Type B pancreatic cell (in vitro differentiated cells): ENCODE data around the gene HOXB1. TPM values are rescaled to one million over a fixed set of nuclear protein-coding genes. Genes with fewer than 3 reads are reported as not detected.
"Not testable (repeated sequence)": the region's sequence is repeated elsewhere in the genome, so short reads cannot be mapped to it uniquely, and the experiment has no call there.

Experiments
- DNase-seq: peaks from one replicate; pipeline ENCODE4 v3.0.0; 2021; ENCODE audit warnings: mixed read lengths; ENCODE audit not compliant: unreplicated experiment; ENCODE audit errors: extremely low spot score
- H3K27ac Mint-ChIP-seq: 2 replicates; pipeline ENCODE4 v1.8.0; 2021; ENCODE audit warnings: mild to moderate bottlenecking, mixed read lengths
- H3K27me3 Mint-ChIP-seq: 2 replicates; pipeline ENCODE4 v1.8.0; 2021; ENCODE audit warnings: mixed read lengths
- H3K36me3 Mint-ChIP-seq: 2 replicates; pipeline ENCODE4 v1.8.0; 2021; ENCODE audit warnings: mixed read lengths
- H3K4me1 Mint-ChIP-seq: one replicate; pipeline ENCODE4 v1.8.0; 2021; ENCODE audit warnings: mixed read lengths; ENCODE audit not compliant: unreplicated experiment
- H3K4me3 Mint-ChIP-seq: 2 replicates; pipeline ENCODE4 v1.8.0; 2021; ENCODE audit warnings: mild to moderate bottlenecking, mixed read lengths
- H3K9me3 Mint-ChIP-seq: 2 replicates; pipeline ENCODE4 v1.8.0; 2021; ENCODE audit warnings: mixed read lengths
- CTCF ChIP-seq: fragments of 200-600 bp; sonication (generic); conservative IDR thresholded peaks from 2 replicates; pipeline ENCODE4 v1.5.0; 2021; ENCODE audit warnings: antibody characterized with exemption, mild to moderate bottlenecking
- total RNA-seq: library from RNA; stranded (reverse); gene quantifications from 2 replicates; pipeline ENCODE4 v1.2.1, GENCODE V29; 2021; ENCODE audit warnings: low replicate concordance

HOXB1 gene
- total RNA-seq, 1 donor from 2014 or later: 0.29 TPM

GRCh38 chr17:48513097-48513496 lies 17.7 kb downstream of the HOXB1 start:
- peaks cover 23% of the 10 kb centered on the region for H3K4me1 Mint-ChIP-seq

GRCh38 chr17:48510761-48511604 lies 19.8 kb downstream of the HOXB1 start:
- DNase-seq: no peak
- peaks cover 4% of the 10 kb centered on the region for H3K9me3 Mint-ChIP-seq
- no peak overlapping the region for H3K4me3 Mint-ChIP-seq
- peaks cover 26% of the 10 kb centered on the region for H3K4me1 Mint-ChIP-seq
- no peak overlapping the region for H3K27ac Mint-ChIP-seq
- no peaks in the 10 kb centered on the region for H3K36me3 Mint-ChIP-seq
- peaks cover 22% of the 10 kb centered on the region for H3K27me3 Mint-ChIP-seq
- no peak for TF ChIP-seq CTCF

More at GRCh38 chr17:48513097-48513496, 17.7 kb downstream of the HOXB1 start:
- no peak for DNase-seq
- no peak for TF ChIP-seq CTCF
- Mint-ChIP-seq H3K9me3 (peaks cover 4% of the 10 kb centered on the region), H3K27me3 (peaks cover 34% of the 10 kb centered on the region), H3K36me3 (no peaks in the 10 kb centered on the region), H3K4me3 (peak overlapping the region; percentile 43), H3K27ac (peak overlapping the region; percentile 35)

GRCh38 chr17:48510381-48510760 lies 20.4 kb downstream of the HOXB1 start:
- no peaks in the 10 kb centered on the region for H3K36me3 Mint-ChIP-seq

GRCh38 chr17:48509708-48510107 lies 21.1 kb downstream of the HOXB1 start:
- H3K4me1 Mint-ChIP-seq: peaks cover 28% of the 10 kb centered on the region
- H3K9me3 Mint-ChIP-seq: not testable (repeated sequence)

More at GRCh38 chr17:48510381-48510760, 20.4 kb downstream of the HOXB1 start:
- no peak overlapping the region for H3K4me3 Mint-ChIP-seq
- no peak overlapping the region for H3K27ac Mint-ChIP-seq
- peaks cover 4% of the 10 kb centered on the region for H3K9me3 Mint-ChIP-seq
- H3K4me1 Mint-ChIP-seq: peaks cover 30% of the 10 kb centered on the region
- H3K27me3 Mint-ChIP-seq: peaks cover 22% of the 10 kb centered on the region
- no peak for DNase-seq
- no peak for TF ChIP-seq CTCF

GRCh38 chr17:48506246-48506645 lies 24.6 kb downstream of the HOXB1 start:
- Mint-ChIP-seq H3K27me3 (peaks cover 17% of the 10 kb centered on the region), H3K9me3 (no peaks in the 10 kb centered on the region), H3K36me3 (no peaks in the 10 kb centered on the region), H3K4me1 (peaks cover 30% of the 10 kb centered on the region), H3K4me3 (no peak overlapping the region), H3K27ac (peak overlapping the region; percentile 78)
- DNase-seq: no peak
- no peak for TF ChIP-seq CTCF

More at GRCh38 chr17:48509708-48510107, 21.1 kb downstream of the HOXB1 start:
- not testable (repeated sequence) for DNase-seq, H3K36me3 Mint-ChIP-seq, H3K27ac Mint-ChIP-seq, H3K4me3 Mint-ChIP-seq
- peaks cover 16% of the 10 kb centered on the region for H3K27me3 Mint-ChIP-seq

GRCh38 chr17:48505788-48506187 lies 25.0 kb downstream of the HOXB1 start:
- no peak for TF ChIP-seq CTCF
- no peaks in the 10 kb centered on the region for H3K9me3 Mint-ChIP-seq
- H3K27me3 Mint-ChIP-seq: peaks cover 21% of the 10 kb centered on the region
- peaks cover 34% of the 10 kb centered on the region for H3K4me1 Mint-ChIP-seq
- H3K36me3 Mint-ChIP-seq: no peaks in the 10 kb centered on the region
- no peak for DNase-seq
- peak overlapping the region; percentile 8 for H3K4me3 Mint-ChIP-seq
- H3K27ac Mint-ChIP-seq: peak overlapping the region; percentile 78
